Measurements from ENCODE around the gene SUN1. TPM values are rescaled to one million over a fixed set of nuclear protein-coding genes. Genes with fewer than 3 reads are reported as not detected.

The SUN1 gene
- total and polyA plus RNA-seq, 9 of the 15 experiments (the other 6 are each of a cell fraction or from before 2014, with no cell fraction given): 36.8 to 132 (median 62.3) TPM

DNA sequence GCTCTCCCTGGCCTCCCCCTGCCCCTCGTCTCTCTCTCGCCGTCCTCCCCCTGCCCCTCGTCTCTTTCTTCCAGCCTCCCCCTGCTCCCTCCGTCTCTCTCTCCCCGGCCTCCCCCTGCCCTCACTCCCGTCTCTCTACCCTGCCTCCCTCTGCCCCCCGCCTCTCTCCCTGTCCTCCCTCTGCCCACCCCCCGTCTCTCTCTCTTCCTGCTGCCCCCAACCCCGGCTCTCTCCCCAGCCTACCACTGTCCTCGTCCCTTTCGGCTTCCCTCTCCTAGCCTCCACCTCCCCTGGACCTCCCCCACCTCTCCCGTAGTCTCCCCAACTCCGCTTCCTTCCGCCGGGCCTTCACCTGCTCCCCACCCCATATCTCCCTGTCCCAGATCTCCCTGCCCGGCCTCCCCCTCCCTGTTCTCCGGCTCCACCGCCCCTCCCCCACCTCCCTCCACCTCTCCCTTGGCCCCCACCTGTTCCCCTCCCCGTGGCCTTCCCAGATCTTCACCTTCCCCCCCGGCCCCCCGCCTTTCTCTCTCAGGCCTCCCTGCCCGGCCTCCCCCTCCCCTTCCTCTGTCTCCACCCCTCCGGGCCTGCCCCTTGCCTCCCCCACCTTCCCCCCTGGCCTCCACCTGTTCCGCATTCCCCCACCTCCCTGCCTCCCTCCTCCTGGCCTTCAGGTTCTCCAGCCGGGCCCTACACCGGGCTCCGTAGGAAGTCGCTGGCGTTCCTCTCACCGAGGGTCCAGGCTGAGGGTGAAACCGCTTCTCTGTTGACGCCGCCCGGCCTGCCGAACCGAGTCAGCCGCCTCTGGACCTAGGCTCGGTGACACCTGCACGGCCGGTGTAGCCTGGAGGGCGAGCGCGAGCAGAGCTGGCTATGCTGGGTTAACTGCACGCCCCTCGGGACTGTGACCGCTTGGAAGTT is 45.3 kb downstream of the SUN1 start (continued):
- TF ChIP-seq RNF2 (IDR thresholded peaks at IDR 0.05): no peak
- no peak for TF ChIP-seq FOXO4 (CRISPR knock-in tag; IDR thresholded peaks at IDR 0.05)
- no peak for TF ChIP-seq RCOR1 (IDR thresholded peaks at IDR 0.05; ENCODE audit: borderline replicate concordance in 1 of 2, low read depth in 2 of 2, low read length in 2 of 2)
- TF ChIP-seq, protein P1, sequence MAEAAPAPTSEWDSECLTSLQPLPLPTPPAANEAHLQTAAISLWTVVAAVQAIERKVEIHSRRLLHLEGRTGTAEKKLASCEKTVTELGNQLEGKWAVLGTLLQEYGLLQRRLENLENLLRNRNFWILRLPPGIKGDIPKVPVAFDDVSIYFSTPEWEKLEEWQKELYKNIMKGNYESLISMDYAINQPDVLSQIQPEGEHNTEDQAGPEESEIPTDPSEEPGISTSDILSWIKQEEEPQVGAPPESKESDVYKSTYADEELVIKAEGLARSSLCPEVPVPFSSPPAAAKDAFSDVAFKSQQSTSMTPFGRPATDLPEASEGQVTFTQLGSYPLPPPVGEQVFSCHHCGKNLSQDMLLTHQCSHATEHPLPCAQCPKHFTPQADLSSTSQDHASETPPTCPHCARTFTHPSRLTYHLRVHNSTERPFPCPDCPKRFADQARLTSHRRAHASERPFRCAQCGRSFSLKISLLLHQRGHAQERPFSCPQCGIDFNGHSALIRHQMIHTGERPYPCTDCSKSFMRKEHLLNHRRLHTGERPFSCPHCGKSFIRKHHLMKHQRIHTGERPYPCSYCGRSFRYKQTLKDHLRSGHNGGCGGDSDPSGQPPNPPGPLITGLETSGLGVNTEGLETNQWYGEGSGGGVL (CRISPR knock-in tag; IDR thresholded peaks at IDR 0.05): no peak
- no peak for TF ChIP-seq ZNF174 (CRISPR knock-in tag; IDR thresholded peaks at IDR 0.05)
- TF ChIP-seq PHF21A (IDR thresholded peaks at IDR 0.05; ENCODE audit: borderline replicate concordance, low read depth): no peak
- no peak for TF ChIP-seq CGGBP1 (CRISPR knock-in tag; IDR thresholded peaks at IDR 0.05)
- TF ChIP-seq CBFA2T3 (IDR thresholded peaks at IDR 0.05): peak; percentile 82
- TF ChIP-seq GABPB2 (CRISPR knock-in tag; conservative IDR thresholded peaks at IDR 0.05): no peak
- no peak for TF ChIP-seq ZNF217 (CRISPR knock-in tag; IDR thresholded peaks at IDR 0.05)
- no peak for TF ChIP-seq NRF1 (conservative IDR thresholded peaks at IDR 0.05 in 1 of 2, IDR thresholded peaks at IDR 0.05 in 1 of 2)
- TF ChIP-seq HBP1 (CRISPR knock-in tag; IDR thresholded peaks at IDR 0.05): no peak
- no peak for TF ChIP-seq SMARCC2 (IDR thresholded peaks at IDR 0.05; ENCODE audit: low read depth)
- TF ChIP-seq ZNF57 (CRISPR knock-in tag; IDR thresholded peaks at IDR 0.05): no peak
- TF ChIP-seq SREBF2 (CRISPR knock-in tag; IDR thresholded peaks at IDR 0.05): no peak
- no peak for TF ChIP-seq ZNF239 (CRISPR knock-in tag; IDR thresholded peaks at IDR 0.05)
- TF ChIP-seq, protein P2, sequence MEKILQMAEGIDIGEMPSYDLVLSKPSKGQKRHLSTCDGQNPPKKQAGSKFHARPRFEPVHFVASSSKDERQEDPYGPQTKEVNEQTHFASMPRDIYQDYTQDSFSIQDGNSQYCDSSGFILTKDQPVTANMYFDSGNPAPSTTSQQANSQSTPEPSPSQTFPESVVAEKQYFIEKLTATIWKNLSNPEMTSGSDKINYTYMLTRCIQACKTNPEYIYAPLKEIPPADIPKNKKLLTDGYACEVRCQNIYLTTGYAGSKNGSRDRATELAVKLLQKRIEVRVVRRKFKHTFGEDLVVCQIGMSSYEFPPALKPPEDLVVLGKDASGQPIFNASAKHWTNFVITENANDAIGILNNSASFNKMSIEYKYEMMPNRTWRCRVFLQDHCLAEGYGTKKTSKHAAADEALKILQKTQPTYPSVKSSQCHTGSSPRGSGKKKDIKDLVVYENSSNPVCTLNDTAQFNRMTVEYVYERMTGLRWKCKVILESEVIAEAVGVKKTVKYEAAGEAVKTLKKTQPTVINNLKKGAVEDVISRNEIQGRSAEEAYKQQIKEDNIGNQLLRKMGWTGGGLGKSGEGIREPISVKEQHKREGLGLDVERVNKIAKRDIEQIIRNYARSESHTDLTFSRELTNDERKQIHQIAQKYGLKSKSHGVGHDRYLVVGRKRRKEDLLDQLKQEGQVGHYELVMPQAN (IDR thresholded peaks at IDR 0.05; ENCODE audit: borderline replicate concordance): 0 out of 2 replicates have a peak, but pooled peaks have one; percentile 42
- no peak for TF ChIP-seq HDAC3 (IDR thresholded peaks at IDR 0.05; ENCODE audit: borderline replicate concordance, partially characterized antibody)
- no peak for TF ChIP-seq MNT (conservative IDR thresholded peaks at IDR 0.05)
